CD4-positive, alpha-beta T cell (primary cell): Measurements from ENCODE around the gene UFL1. TPM values are rescaled to one million over a fixed set of nuclear protein-coding genes. Genes with fewer than 3 reads are reported as not detected.
A peak's percentile ranks its signal among the peaks of the same experiment; 100 is the strongest.
"Not testable (repeated sequence)": the region's sequence is repeated elsewhere in the genome, so short reads cannot be mapped to it uniquely, and the experiment has no call there.

Experiments used
- ATAC-seq: fragments of 200-7000 bp; cut with Tn5 transposase; one replicate; pipeline ENCODE4 v1.10.0; 2022; ENCODE audit warnings: mild to moderate bottlenecking; ENCODE audit not compliant: poor library complexity
- CTCF ChIA-PET: fragments of 350-600 bp; sonication (Branson Sonifier 250); formaldehyde crosslinking; loops from one replicate; lab custom pipeline; 2021; ENCODE audit warnings: antibody characterized with exemption, inconsistent platforms; lab: Charles Lee
- POLR2A ChIA-PET: fragments of 350-600 bp; sonication (Branson Sonifier 250); formaldehyde crosslinking; loops from one replicate; lab custom pipeline; 2021; ENCODE audit warnings: antibody characterized with exemption, inconsistent platforms; lab: Charles Lee
- DNase-seq, 14 experiments: peaks; one replicate each; pipeline ENCODE4 v3.0.0-alpha.2; 2013 to 2020; ENCODE audit warnings: mixed read lengths in 2 of 14
- H3K27ac ChIP-seq, 2 donors: one replicate each; pipeline versions ENCODE4 v1.5.1 to v1.7.0; 2013; ENCODE audit warnings: low read length in 2 of 2, low read depth in 1 of 2, mild to moderate bottlenecking in 1 of 2
- H3K27me3 ChIP-seq, 2 experiments: 1 replicate in 1 of 2; 2 replicates in 1 of 2; pipeline versions ENCODE4 v1.6.1 to v1.7.0; 2013; ENCODE audit warnings: low read length in 2 of 2, control low read depth in 1 of 2, mild to moderate bottlenecking in 1 of 2, moderate library complexity in 1 of 2; ENCODE audit not compliant: insufficient read depth in 2 of 2, control insufficient read depth in 1 of 2
- H3K36me3 ChIP-seq: one replicate; pipeline ENCODE4 v1.6.1; 2013; ENCODE audit warnings: low read length, control low read depth; ENCODE audit not compliant: insufficient read depth
- H3K4me1 ChIP-seq: one replicate; pipeline ENCODE4 v1.6.1; 2013; ENCODE audit warnings: low read length, control low read depth; ENCODE audit not compliant: insufficient read depth
- H3K4me3 ChIP-seq: one replicate; pipeline ENCODE4 v1.5.1; 2013; ENCODE audit warnings: mild to moderate bottlenecking, low read length, moderate library complexity
- H3K9me3 ChIP-seq, 2 experiments: 1 replicate in 1 of 2; 2 replicates in 1 of 2; pipeline versions ENCODE4 v1.6.1 to v1.7.0; 2013; ENCODE audit warnings: low read length in 2 of 2, mild to moderate bottlenecking in 2 of 2, control low read depth in 1 of 2, moderate library complexity in 1 of 2; ENCODE audit not compliant: control insufficient read depth in 1 of 2, insufficient read depth in 1 of 2
- H3K27ac Mint-ChIP-seq: one replicate; pipeline ENCODE4 v1.8.0; 2020; ENCODE audit warnings: mixed read lengths
- H3K27me3 Mint-ChIP-seq: one replicate; pipeline ENCODE4 v1.8.0; 2021; ENCODE audit warnings: mixed read lengths
- H3K36me3 Mint-ChIP-seq: one replicate; pipeline ENCODE4 v1.8.0; 2021; ENCODE audit warnings: low read depth, mixed read lengths
- H3K4me1 Mint-ChIP-seq: one replicate; pipeline ENCODE4 v1.8.0; 2021; ENCODE audit warnings: low read depth, mixed read lengths
- H3K4me3 Mint-ChIP-seq: one replicate; pipeline ENCODE4 v1.8.0; 2020; ENCODE audit warnings: mild to moderate bottlenecking, mixed read lengths
- H3K9me3 Mint-ChIP-seq: one replicate; pipeline ENCODE4 v1.8.0; 2020; ENCODE audit warnings: mixed read lengths
- CTCF ChIP-seq: fragments of 200-600 bp; IDR thresholded peaks from one replicate; pipeline ENCODE4 v1.8.0; 2022; ENCODE audit warnings: antibody characterized with exemption, mild to moderate bottlenecking
- intact Hi-C, 2 experiments: fragments of 100-400 bp; cut with DNase I in 1 of 2; cut with micrococcal nuclease in 1 of 2; formaldehyde crosslinking; loops; one replicate each; pipeline versions ENCODE4 v1.15.1 to v1.9.0; 2023 to 2025; cut with DNase I, micrococcal nuclease
- polyA plus RNA-seq, 2 donors: library from polyadenylated mRNA; unstranded; fragments of 120-200 nt; gene quantifications; one replicate each; pipeline ENCODE4 v1.2.1, GENCODE V29; 2013
- total RNA-seq, 174 experiments: library from RNA in 2 of 174; stranded (reverse) in 2 of 174; gene quantifications; one replicate each; pipeline ENCODE4 v1.2.3 and lab custom pipeline; 2021 to 2026

Gene UFL1
- 10 to 100 TPM; 22.1 TPM for total RNA-seq
- 27.2 TPM for polyA plus RNA-seq (2013, experiment 1 of 2)
- 26.1 TPM for polyA plus RNA-seq (2013, experiment 2 of 2)
- total RNA-seq (lab: John Stamatoyannopoulos, UW): 21.5 to 140 (median 88.2) reads per million in 172 experiments

DNA sequence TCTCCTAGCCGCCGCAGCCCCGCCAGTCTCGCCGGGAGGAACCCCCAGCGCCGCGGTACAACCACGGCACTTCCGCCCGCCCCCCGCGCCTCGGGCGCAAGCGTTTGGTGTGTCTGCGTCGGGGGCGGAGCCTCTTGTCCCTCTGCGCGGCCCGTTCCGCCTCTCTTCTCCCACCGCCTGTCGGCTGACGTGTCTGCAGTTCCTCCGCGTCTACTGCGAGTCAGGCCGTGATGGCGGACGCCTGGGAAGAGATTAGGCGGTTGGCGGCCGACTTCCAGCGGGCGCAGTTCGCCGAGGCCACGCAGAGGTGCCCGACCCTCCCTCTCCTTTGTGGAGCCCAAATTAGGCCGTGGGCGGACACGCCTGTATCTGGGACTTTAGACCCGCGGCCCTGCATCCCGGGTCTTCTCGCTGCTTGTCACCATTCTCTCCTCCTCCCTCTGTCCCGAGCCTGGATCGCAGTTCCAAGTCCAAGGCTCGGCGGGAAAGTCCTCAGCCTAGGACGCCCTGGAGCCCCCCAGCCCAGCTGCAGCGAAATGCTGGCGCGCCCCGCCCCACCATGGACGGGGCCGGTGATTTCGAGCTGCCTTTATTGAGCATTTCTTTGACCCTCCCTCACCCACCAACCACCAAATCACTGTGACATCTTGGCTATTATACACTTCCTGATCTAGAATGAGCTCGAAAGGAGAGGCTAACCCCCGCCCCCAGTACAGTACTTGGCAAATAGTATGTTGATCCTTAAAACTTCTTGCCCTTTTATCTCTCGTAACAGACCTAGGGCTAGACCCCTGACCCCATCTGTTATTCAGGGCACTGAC, at the start of gene UFL1:
Gene UFL1, plus strand, starts transcription at position 163 of the 821 bp plus-strand sequence. Its CDS starts 68 bp downstream, at position 231.
- Histone ChIP-seq H3K9me3 (no peaks in the 10 kb centered on the region), H3K4me3 (peak within 1 kb of the TSS; percentile 91), H3K4me1 (peaks cover 11% of the 10 kb centered on the region), H3K27ac (peak within 1 kb of the TSS; percentile 98), H3K36me3 (peaks cover 16% of the 10 kb centered on the region), H3K27me3 (no peaks in the 10 kb centered on the region)
- ATAC-seq (peak; percentile 89), DNase-seq (peak; percentile 90 to 98 (median 93))
- no peak for TF ChIP-seq CTCF
- Mint-ChIP-seq H3K27me3 (no peaks in the 10 kb centered on the region), H3K4me1 (peaks cover 52% of the 10 kb centered on the region), H3K4me3 (peak within 1 kb of the TSS; percentile 100), H3K9me3 (no peaks in the 10 kb centered on the region), H3K36me3 (peaks cover 36% of the 10 kb centered on the region), H3K27ac (peak within 1 kb of the TSS; percentile 100)
- intact Hi-C loops: loop anchor here (1.0 to 10.0 kb wide), 7 partner anchors 22 to 945 kb away; partner anchors contain the start of genes KLHL32 (in 2 of the 2), GPR63 (in 1 of the 2), MANEA (in 1 of the 2) and NDUFAF4 (in 1 of the 2)
- ChIA-PET CTCF (no interaction called here), POLR2A (interaction anchor here (0.6 to 3.7 kb wide), 15 partner anchors 8 to 945 kb away, joined by 3 to 54 read pairs (median 4); partner anchors contain the start of genes GPR63, KLHL32, MANEA and MMS22L)

- CTCF ChIA-PET, POLR2A ChIA-PET, H3K4me1 ChIP-seq, H3K4me1 Mint-ChIP-seq, H3K9me3 ChIP-seq, intact Hi-C loops, H3K27ac ChIP-seq, DNase-seq, H3K4me3 ChIP-seq, H3K4me3 Mint-ChIP-seq, ATAC-seq, H3K27ac Mint-ChIP-seq, H3K36me3 ChIP-seq, H3K27me3 ChIP-seq, H3K36me3 Mint-ChIP-seq, H3K27me3 Mint-ChIP-seq: not testable (repeated sequence)
- peaks cover 13% of the 10 kb centered on the region for H3K9me3 Mint-ChIP-seq
Observed at GRCh38 chr6:96472291-96472690, 49.3 kb upstream of the UFL1 start.

- Mint-ChIP-seq H3K27me3 (no peaks in the 10 kb centered on the region), H3K9me3 (peaks cover 21% of the 10 kb centered on the region)
- CTCF ChIA-PET: no interaction called here
Observed at GRCh38 chr6:96478695-96479094, 42.9 kb upstream of the UFL1 start.

More at GRCh38 chr6:96478695-96479094, 42.9 kb upstream of the UFL1 start:
- Histone ChIP-seq H3K27me3 (peaks cover 0 to 2% of the 10 kb centered on the region in 2 experiments), H3K4me3 (no peak overlapping the region), H3K27ac (no peak overlapping the region), H3K4me1 (no peaks in the 10 kb centered on the region), H3K36me3 (no peaks in the 10 kb centered on the region), H3K9me3 (peaks cover 9 to 12% of the 10 kb centered on the region in 2 experiments)
- no peak overlapping the region for H3K27ac Mint-ChIP-seq
- H3K36me3 Mint-ChIP-seq: no peaks in the 10 kb centered on the region
- ATAC-seq: no peak
- intact Hi-C loops: no loop called here
- POLR2A ChIA-PET: no interaction called here
- H3K4me3 Mint-ChIP-seq: no peak overlapping the region
- DNase-seq: no peak
- no peaks in the 10 kb centered on the region for H3K4me1 Mint-ChIP-seq
- no peak for TF ChIP-seq CTCF
